GM20000 (cell line): ENCODE data around the gene BPIFB4.
"Not testable (repeated sequence)": the region's sequence is repeated elsewhere in the genome, so short reads cannot be mapped to it uniquely, and the experiment has no call there.

Experiments
- DNase-seq: peaks from one replicate; pipeline ENCODE4 v3.0.0; 2012; ENCODE audit warnings: low spot score
- TF ChIP-seq, protein P1 (sequence below): IDR thresholded peaks from 2 replicates; pipeline ENCODE4 v1.5.1; 2012; ENCODE audit warnings: mild to moderate bottlenecking, control low read depth; ENCODE audit errors: extremely low read depth, missing control alignments

Gene BPIFB4

DNA sequence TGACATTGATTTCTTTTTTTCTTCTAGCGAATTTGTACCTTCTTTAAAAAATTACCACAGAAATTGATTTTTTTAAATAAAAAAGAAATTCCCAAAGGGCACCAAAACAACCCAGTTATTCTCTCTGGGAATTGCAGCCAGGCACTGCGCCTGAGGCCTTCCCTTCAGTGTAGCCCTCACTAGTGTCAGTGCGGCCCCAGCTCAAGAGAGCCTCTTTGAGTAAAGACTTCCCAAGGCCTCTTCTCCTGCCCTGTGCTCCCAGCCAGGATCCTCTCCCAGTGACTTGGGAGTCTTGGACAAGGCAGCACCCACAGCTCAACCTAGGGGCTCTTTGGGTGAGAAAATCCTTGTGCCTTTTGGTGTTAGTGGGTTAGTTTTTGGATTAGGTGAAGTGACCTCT is 41.5 kb downstream of the BPIFB4 start:
- TF ChIP-seq, protein P1, sequence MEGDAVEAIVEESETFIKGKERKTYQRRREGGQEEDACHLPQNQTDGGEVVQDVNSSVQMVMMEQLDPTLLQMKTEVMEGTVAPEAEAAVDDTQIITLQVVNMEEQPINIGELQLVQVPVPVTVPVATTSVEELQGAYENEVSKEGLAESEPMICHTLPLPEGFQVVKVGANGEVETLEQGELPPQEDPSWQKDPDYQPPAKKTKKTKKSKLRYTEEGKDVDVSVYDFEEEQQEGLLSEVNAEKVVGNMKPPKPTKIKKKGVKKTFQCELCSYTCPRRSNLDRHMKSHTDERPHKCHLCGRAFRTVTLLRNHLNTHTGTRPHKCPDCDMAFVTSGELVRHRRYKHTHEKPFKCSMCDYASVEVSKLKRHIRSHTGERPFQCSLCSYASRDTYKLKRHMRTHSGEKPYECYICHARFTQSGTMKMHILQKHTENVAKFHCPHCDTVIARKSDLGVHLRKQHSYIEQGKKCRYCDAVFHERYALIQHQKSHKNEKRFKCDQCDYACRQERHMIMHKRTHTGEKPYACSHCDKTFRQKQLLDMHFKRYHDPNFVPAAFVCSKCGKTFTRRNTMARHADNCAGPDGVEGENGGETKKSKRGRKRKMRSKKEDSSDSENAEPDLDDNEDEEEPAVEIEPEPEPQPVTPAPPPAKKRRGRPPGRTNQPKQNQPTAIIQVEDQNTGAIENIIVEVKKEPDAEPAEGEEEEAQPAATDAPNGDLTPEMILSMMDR = no peak
- DNase-seq = no peak

DNA sequence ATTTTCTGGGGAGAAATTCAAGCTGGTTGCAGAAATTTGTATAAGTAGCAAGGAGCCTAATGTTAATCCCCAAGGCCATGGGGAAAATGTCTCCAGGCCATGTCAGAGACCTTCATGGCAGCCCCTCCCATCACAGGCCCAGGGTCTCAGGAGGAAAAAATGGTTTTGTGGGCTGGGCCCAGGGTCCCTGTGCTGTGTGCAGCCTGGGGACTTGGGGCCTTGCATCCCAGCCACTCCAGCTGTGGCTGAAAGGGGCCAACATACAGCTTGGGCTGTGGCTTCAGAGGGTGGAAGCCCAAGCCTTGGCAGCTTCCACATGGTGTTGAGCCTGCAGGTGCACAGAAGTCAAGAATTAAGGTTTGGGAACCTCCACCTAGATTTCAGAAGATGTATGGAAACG is 42.9 kb downstream of the BPIFB4 start:
- not testable (repeated sequence) for DNase-seq

DNA sequence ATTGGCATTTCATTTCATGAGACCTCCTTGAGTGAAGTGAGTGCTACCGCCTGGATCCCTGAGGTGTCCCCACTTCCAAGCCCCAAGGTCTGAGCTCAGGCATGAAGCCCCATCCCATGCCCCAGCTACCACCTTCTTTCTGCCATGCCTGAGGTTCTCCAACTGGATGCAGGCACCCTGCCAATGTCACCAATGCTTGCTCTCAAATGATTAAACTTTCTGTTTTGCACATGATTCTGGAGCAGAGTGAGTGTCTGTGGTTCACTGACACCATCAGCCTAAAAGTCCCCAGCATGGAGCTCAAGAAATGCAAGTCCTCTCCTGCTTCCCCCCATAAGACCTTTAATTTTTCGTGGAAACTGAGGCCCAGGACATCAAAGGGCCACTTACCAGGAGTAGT is 44.8 kb downstream of the BPIFB4 start:
- TF ChIP-seq, protein P1 = no peak
- DNase-seq = no peak

DNA sequence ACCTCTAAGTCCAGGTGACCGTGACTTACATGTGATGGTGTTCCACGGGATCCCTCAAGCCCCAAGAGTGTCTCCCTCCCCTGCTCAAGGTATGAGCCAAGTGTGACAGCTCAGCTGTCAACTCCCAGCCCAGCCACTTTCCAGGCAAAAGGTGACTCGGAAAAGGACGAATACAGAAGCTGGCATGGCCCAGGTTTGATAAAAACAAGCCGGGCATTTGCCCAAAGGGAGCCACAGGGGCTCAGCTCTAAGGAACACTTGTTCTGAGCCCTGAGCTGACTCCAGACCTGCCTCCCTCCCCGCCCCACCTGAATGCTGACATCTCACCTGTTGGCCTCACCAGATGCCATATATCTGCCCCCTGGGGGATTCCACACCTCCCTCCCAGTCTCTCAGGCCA is 45.6 kb downstream of the BPIFB4 start:
- TF ChIP-seq, protein P1 = no peak
- no peak for DNase-seq

DNA sequence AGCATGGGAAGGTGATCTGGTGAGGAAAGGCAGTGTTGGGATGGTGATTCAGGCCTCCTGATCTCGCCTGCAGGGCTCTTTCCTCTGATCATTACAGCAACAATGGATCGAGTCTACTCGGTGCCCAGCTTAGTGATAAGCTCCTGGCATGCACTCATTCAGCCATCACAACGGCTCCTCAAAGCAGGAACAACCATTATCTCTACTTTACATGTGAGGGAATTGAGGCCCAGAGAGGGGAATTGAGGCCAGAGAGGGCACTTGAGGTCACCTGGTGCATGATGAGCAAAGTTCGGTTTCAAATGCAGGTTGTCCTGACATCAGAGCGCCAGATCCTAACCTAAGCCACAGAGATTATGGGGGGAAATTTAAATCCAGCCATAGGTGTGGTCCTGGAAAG is 46.5 kb downstream of the BPIFB4 start:
- TF ChIP-seq, protein P1 = no peak

DNA sequence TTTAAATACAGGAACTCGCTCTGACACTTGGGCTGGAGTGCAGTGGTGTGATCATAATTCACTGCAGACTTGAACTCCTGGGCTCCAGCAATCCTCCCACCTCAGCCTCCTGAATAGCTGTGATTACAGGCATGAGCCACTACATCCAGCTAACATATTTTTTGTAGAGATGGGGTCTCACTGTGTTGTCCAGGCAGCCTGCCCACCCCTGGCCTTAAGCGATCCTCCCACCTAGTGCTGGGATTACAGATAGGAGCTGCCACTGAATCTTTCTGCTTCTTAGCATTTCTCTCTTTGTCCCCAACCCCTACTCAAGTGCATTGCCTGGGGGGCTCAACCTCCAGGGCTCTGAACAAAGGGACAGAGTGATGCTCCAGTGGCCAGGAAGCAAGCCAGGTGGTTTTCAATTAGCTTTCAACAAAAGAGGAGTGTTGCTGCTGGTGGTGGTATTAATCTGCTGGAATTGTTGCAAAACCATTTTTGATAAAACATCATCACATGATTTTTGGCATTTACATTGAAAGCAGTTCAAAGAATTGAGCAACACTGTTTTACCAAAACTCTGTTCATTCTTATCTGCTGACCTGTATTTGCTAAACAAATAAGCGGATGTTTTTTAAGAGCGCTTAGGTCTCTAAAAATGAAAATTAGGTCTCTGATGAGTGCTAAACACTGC is 48.1 kb downstream of the BPIFB4 start:
- DNase-seq = no peak
- TF ChIP-seq, protein P1 = no peak

More for the DNA sequence above, 46.5 kb downstream of the BPIFB4 start:
- DNase-seq = no peak

DNA sequence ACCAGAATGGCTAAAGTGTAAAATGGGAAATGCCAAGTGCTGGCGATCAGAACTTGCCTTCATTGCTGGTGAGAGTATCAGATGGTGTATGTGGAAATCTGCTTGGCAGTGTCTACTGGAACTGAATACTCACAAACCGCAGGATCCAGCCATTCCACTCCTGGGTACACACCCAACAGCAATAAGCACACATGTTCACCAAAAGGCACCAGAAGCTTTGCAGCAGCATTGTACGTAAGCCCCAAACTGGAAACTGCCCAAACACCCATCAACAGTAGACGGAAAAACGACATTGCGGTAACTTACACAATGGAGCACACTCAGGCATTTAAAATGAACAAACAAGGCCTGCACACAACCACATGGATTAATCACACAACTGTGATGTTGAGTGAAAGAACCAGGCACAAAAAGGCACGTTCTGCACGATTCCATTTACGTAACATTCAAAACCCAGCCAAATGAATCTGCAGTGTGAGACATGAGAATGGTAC is 51.2 kb downstream of the BPIFB4 start:
- DNase-seq = no peak
- TF ChIP-seq, protein P1 = no peak

DNA sequence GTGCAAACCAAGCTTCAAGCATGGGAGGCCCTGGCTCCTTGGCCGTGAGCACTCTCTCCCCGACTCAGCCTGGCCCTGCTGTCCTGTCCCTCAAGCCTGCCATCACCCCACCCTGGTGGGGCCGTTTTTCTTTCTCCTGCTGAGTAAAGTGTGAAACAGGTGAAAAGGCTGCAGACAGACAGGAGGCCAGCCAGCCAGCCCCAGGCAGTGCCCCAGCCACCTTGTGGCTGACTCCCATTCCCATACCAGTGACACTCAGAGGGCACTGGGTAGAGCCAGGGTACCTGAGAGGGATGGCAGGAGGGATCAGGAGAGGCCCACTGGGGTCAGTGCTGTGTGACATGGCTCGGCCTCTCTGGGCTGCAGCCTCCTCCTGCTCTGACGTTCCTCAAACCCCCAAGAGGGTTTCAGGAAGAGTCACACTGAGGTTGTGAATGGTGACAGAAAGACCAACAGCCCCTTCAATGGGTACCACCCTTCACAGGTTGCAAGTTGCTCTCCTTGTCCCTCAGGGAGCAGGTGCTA is 52.6 kb downstream of the BPIFB4 start:
- no peak for DNase-seq
- TF ChIP-seq, protein P1 = no peak
